GM12878 (cell line): ENCODE results near the gene TRAPPC11. TPM values are rescaled to one million over a fixed set of nuclear protein-coding genes. Genes with fewer than 3 reads are reported as not detected.

Experiments
- ATAC-seq: fragments of 200-7000 bp; cut with Tn5 transposase; 3 replicates; pipeline ENCODE4 v1.9.1; 2020; ENCODE audit warnings: mild to moderate bottlenecking, moderate library complexity
- BruUV-seq: library from RNA; stranded (reverse); fragments of 400-500 nt; replicated peaks from 2 replicates; lab custom pipeline; 2021; lab: Mats Ljungman, UMichigan
- CTCF ChIA-PET: fragments of 300-600 bp; sonication (Branson Sonifier 250); formaldehyde crosslinking; extraction: SDS; loops from one replicate; lab custom pipeline; 2021; ENCODE audit warnings: inconsistent platforms; lab: Yijun Ruan, JAX
- POLR2A ChIA-PET: fragments of 350-600 bp; formaldehyde crosslinking; extraction: SDS; loops from one replicate; lab custom pipeline; 2021; ENCODE audit warnings: inconsistent platforms; lab: Charles Lee
- RAD21 ChIA-PET: fragments of 300-600 bp; sonication (Branson Sonifier 250); formaldehyde crosslinking; loops from one replicate; lab custom pipeline; 2023; ENCODE audit warnings: antibody characterized with exemption; ENCODE audit not compliant: unreplicated experiment; lab: Charles Lee
- SMC1A ChIA-PET: fragments of 300-600 bp; sonication (Branson Sonifier 250); formaldehyde crosslinking; loops from one replicate; lab custom pipeline; 2023; ENCODE audit not compliant: unreplicated experiment, uncharacterized antibody; lab: Charles Lee
- DNase-seq: peaks from one replicate; pipeline ENCODE4 v3.0.0-alpha.2; 2011; ENCODE audit warnings: low read depth, low spot score
- FAIRE-seq: peaks from 3 replicates; lab custom pipeline; 2011; peaks lifted over from hg19 to GRCh38; lab: Jason Lieb, UNC
- H2AFZ ChIP-seq: 2 replicates; pipeline ENCODE4 v1.6.0; 2011; ENCODE audit warnings: low read depth, low read length, control low read depth; ENCODE audit not compliant: control insufficient read depth
- H3K27ac ChIP-seq: 2 replicates; pipeline ENCODE4 v1.5.1; 2011; ENCODE audit warnings: control low read depth; ENCODE audit not compliant: control insufficient read depth, insufficient read depth
- H3K27me3 ChIP-seq, 2 experiments: replicated peaks in 1 of 2; 2 replicates each; pipeline versions ENCODE4 v1.6.0 to v1.6.1; 2011; ENCODE audit warnings: low read length in 1 of 2; ENCODE audit not compliant: control insufficient read depth in 2 of 2, insufficient read depth in 2 of 2
- H3K36me3 ChIP-seq, 2 experiments: 2 replicates each; pipeline ENCODE4 v1.5.1; 2011; ENCODE audit warnings: low read length in 1 of 2; ENCODE audit not compliant: control insufficient read depth in 2 of 2, insufficient read depth in 2 of 2
- H3K4me1 ChIP-seq: 2 replicates; pipeline ENCODE4 v1.6.1; 2011; ENCODE audit warnings: mild to moderate bottlenecking, low read length, moderate library complexity, mixed read lengths; ENCODE audit not compliant: control insufficient read depth, insufficient read depth
- H3K4me2 ChIP-seq: 2 replicates; pipeline ENCODE4 v1.6.0; 2011; ENCODE audit warnings: control low read depth; ENCODE audit not compliant: control insufficient read depth, insufficient read depth
- H3K4me3 ChIP-seq: fragments of 200-600 bp; sonication (generic); 2 replicates; pipeline ENCODE4 v1.5.1; 2016
- H3K79me2 ChIP-seq: 2 replicates; pipeline ENCODE4 v1.6.0; 2011; ENCODE audit warnings: low read length; ENCODE audit not compliant: control insufficient read depth, insufficient read depth
- H3K9ac ChIP-seq: 2 replicates; pipeline ENCODE4 v1.8.0; 2011; ENCODE audit warnings: low read length, control low read depth, mixed read lengths; ENCODE audit not compliant: control insufficient read depth, insufficient read depth
- H3K9me3 ChIP-seq: replicated peaks from 3 replicates; pipeline ENCODE4 v1.5.1; 2011; ENCODE audit warnings: mild to moderate bottlenecking, low read length; ENCODE audit not compliant: control insufficient read depth, insufficient read depth
- H4K20me1 ChIP-seq: 2 replicates; pipeline ENCODE4 v1.6.0; 2011; ENCODE audit not compliant: control insufficient read depth, insufficient read depth
- ATF2 ChIP-seq: IDR thresholded peaks from 2 replicates; pipeline ENCODE4 v1.6.1; 2012; ENCODE audit warnings: low read length, inconsistent platforms
- ATF3 ChIP-seq: IDR thresholded peaks from 2 replicates; pipeline ENCODE4 v1.6.1; 2011; ENCODE audit warnings: low read depth, mild to moderate bottlenecking, low read length, moderate library complexity, borderline replicate concordance; ENCODE audit errors: extremely low read depth
- BRCA1 ChIP-seq: IDR thresholded peaks from 2 replicates; pipeline ENCODE4 v1.6.1; 2011; ENCODE audit warnings: low read depth, low read length, improper control_type of control experiment
- CEBPB ChIP-seq, 2 experiments: fragments of 150-350 bp in 1 of 2; IDR thresholded peaks; 2 replicates each; pipeline ENCODE4 v1.6.1; 2012 to 2014; ENCODE audit warnings: low read depth in 2 of 2, low read length in 2 of 2, borderline replicate concordance in 1 of 2, inconsistent platforms in 1 of 2
- CHD1 ChIP-seq: IDR thresholded peaks from 2 replicates; pipeline ENCODE4 v1.6.1; 2012; ENCODE audit warnings: low read depth, low read length, improper control_type of control experiment
- CTCF ChIP-seq, 3 experiments: IDR thresholded peaks in 2 of 3; conservative IDR thresholded peaks in 1 of 3; 2 replicates each; pipeline ENCODE4 v1.5.1; 2011; ENCODE audit warnings: low read depth in 3 of 3, low read length in 3 of 3, mild to moderate bottlenecking in 3 of 3, control low read depth in 2 of 3, moderate library complexity in 2 of 3, inconsistent platforms in 1 of 3, mixed read lengths in 1 of 3; ENCODE audit not compliant: control insufficient read depth in 2 of 3, insufficient read depth in 1 of 3; ENCODE audit errors: extremely low read depth in 1 of 3
- CUX1 ChIP-seq: IDR thresholded peaks from 2 replicates; pipeline ENCODE4 v1.6.1; 2012; ENCODE audit warnings: improper control_type of control experiment, low read depth, low read length; ENCODE audit not compliant: insufficient replicate concordance
- FOXK2 ChIP-seq: fragments of 450-650 bp; IDR thresholded peaks from 2 replicates; pipeline ENCODE4 v1.6.1; 2017; ENCODE audit warnings: mild to moderate bottlenecking, moderate library complexity
- KLF5 ChIP-seq: fragments of 450-650 bp; IDR thresholded peaks from 2 replicates; pipeline ENCODE4 v1.6.1; 2014; ENCODE audit warnings: mild to moderate bottlenecking; ENCODE audit not compliant: partially characterized antibody
- NR2F1 ChIP-seq: fragments of 450-650 bp; conservative IDR thresholded peaks from 2 replicates; pipeline ENCODE4 v1.6.1; 2017; ENCODE audit warnings: mild to moderate bottlenecking
- PAX8 ChIP-seq: fragments of 450-650 bp; IDR thresholded peaks from 2 replicates; pipeline ENCODE4 v1.6.1; 2017; ENCODE audit warnings: mild to moderate bottlenecking, moderate library complexity
- RAD21 ChIP-seq: IDR thresholded peaks from 2 replicates; pipeline ENCODE4 v1.6.1; 2011; ENCODE audit warnings: mild to moderate bottlenecking, low read depth, low read length, moderate library complexity; ENCODE audit not compliant: insufficient read depth
- STAT3 ChIP-seq: IDR thresholded peaks from 2 replicates; pipeline ENCODE4 v1.6.1; 2011; ENCODE audit warnings: low read depth, low read length, improper control_type of control experiment
- SUPT20H ChIP-seq: IDR thresholded peaks from 2 replicates; pipeline ENCODE4 v1.6.1; 2011; ENCODE audit warnings: low read depth, mild to moderate bottlenecking, low read length, moderate library complexity, borderline replicate concordance; ENCODE audit not compliant: control insufficient read depth
- ZNF622 ChIP-seq: fragments of 450-650 bp; IDR thresholded peaks from 2 replicates; pipeline ENCODE4 v1.6.1; 2017; ENCODE audit warnings: mild to moderate bottlenecking, inconsistent platforms
- WGBS: methylation state at CpG from one replicate; pipeline ENCODE4 v1.1.6; 2016; ENCODE audit warnings: low lambda C conversion rate; ENCODE audit not compliant: insufficient replicate concordance, insufficient coverage; ENCODE audit errors: missing lambda C conversion rate; 5-methylcytosine and 5-hydroxymethylcytosine counted together
- in situ Hi-C: fragments of 300-500 bp; cut with MboI; formaldehyde crosslinking; loops from 9 replicates; pipeline ENCODE4 v1.14.3; 2018; ENCODE audit warnings: mixed read lengths
- intact Hi-C: fragments of 100-400 bp; cut with micrococcal nuclease; formaldehyde crosslinking; loops from one replicate; pipeline ENCODE4 v1.14.2; 2022; ENCODE audit not compliant: unreplicated experiment
- polyA plus RNA-seq, 11 experiments: library from polyadenylated mRNA; depleted of rRNA in 4 of 11; unstranded in 6 of 11; stranded (reverse) in 5 of 11; fragments of >200 nt; fragmentation: Nextera tagmentation in 4 of 11; fragmentation: Illumina TruSeq in 1 of 11; extraction: Ambion mirVana in 4 of 11; extraction: Trizol in 1 of 11; gene quantifications; 1 replicate in 1 of 11; 2 replicates in 10 of 11; pipeline versions ENCODE4 v1.2.1 to v1.2.3, GENCODE V29; 2011 to 2016; ENCODE audit warnings: inconsistent platforms in 2 of 11, missing spikeins in 2 of 11, low read depth in 1 of 11
- total RNA-seq, 4 experiments: library from RNA; depleted of rRNA in 3 of 4; stranded (reverse); fragments of >200 nt in 3 of 4; fragmentation: Illumina TruSeq in 1 of 4; extraction: Trizol in 1 of 4; gene quantifications; 2 replicates each; pipeline versions ENCODE4 v1.2.1 to v1.2.3, GENCODE V29; 2013 to 2021

Gene TRAPPC11
- total and polyA plus RNA-seq, 10 of the 15 experiments (the other 5 are each of a cell fraction or from before 2014, with no cell fraction given): 7.3 to 40.5 (median 22.3) TPM

- TF ChIP-seq CUX1: no peak
- TF ChIP-seq CEBPB (IDR thresholded peaks at IDR 0.05; ENCODE audit: borderline replicate concordance in 1 of 2, low read depth in 2 of 2, low read length in 2 of 2): no peak
- no peak for TF ChIP-seq SUPT20H
- TF ChIP-seq PAX8: no peak
- no peak for TF ChIP-seq BRCA1
- no peak for TF ChIP-seq NR2F1
- no peak for TF ChIP-seq FOXK2
Measured at GRCh38 chr4:183618681-183619080, 40.4 kb upstream of the TRAPPC11 start (continued).

GRCh38 chr4:183620421-183620820, 38.7 kb upstream of the TRAPPC11 start:
- intact Hi-C loops: loop anchor here (10.0 kb wide), 2 partner anchors 474 to 544 kb away; no protein-coding TSS in a partner anchor
- ChIA-PET SMC1A (no interaction called here), RAD21 (no interaction called here), CTCF (no interaction called here), POLR2A (no interaction called here)
- Histone ChIP-seq H3K36me3 (no peaks in the 10 kb centered on the region), H3K4me3 (no peak overlapping the region), H3K4me2 (no peak overlapping the region), H3K9me3 (no peaks in the 10 kb centered on the region), H3K27me3 (peaks cover 0 to 2% of the 10 kb centered on the region in 2 experiments; a peak in 1 of 4 replicates), H3K4me1 (no peaks in the 10 kb centered on the region), H3K27ac (no peak overlapping the region), H3K9ac (no peak overlapping the region), H3K79me2 (no peaks in the 10 kb centered on the region), H2AFZ (no peak overlapping the region), H4K20me1 (no peaks in the 10 kb centered on the region)
- WGBS: 42% methylated on average over 2 of the region's 2 CpGs
- no peak for DNase-seq
- no peak for ATAC-seq
- BruUV-seq: no TSS peak
- FAIRE-seq: no peak
- in situ Hi-C loops: no loop called here
- TF ChIP-seq ZNF622 (no peak), RAD21 (no peak), STAT3 (no peak), CHD1 (no peak), KLF5 (no peak), ATF2 (no peak), CTCF (IDR thresholded peaks at IDR 0.05 in 2 of 3, conservative IDR thresholded peaks at IDR 0.05 in 1 of 3; ENCODE audit: control insufficient read depth in 2 of 3, extremely low read depth in 1 of 3, insufficient read depth in 1 of 3, low read depth in 3 of 3, low read length in 3 of 3) (no peak), ATF3 (no peak)
